ENCODE measurements around the gene LMX1B.
"Not testable (repeated sequence)": the region's sequence is repeated elsewhere in the genome, so short reads cannot be mapped to it uniquely, and the experiment has no call there.

- not testable (repeated sequence) for TF ChIP-seq CTCF, POLR2AphosphoS5, EP300, POLR2A (IDR thresholded peaks at IDR 0.05)
Observed at GRCh38 chr9:126725485-126725884, 111.8 kb downstream of the LMX1B start.

Data from sigmoid colon (tissue), 4 donors.